HG03060 (cell line): ENCODE results near the gene NOSTRIN.

Experiments
- ATAC-seq: cut with Tn5 transposase; IDR thresholded peaks from one replicate; pipeline ENCODE4 v1.9.1; 2021; ENCODE audit warnings: low read depth, moderate number of reproducible peaks; ENCODE audit not compliant: unreplicated experiment

NOSTRIN gene

DNA sequence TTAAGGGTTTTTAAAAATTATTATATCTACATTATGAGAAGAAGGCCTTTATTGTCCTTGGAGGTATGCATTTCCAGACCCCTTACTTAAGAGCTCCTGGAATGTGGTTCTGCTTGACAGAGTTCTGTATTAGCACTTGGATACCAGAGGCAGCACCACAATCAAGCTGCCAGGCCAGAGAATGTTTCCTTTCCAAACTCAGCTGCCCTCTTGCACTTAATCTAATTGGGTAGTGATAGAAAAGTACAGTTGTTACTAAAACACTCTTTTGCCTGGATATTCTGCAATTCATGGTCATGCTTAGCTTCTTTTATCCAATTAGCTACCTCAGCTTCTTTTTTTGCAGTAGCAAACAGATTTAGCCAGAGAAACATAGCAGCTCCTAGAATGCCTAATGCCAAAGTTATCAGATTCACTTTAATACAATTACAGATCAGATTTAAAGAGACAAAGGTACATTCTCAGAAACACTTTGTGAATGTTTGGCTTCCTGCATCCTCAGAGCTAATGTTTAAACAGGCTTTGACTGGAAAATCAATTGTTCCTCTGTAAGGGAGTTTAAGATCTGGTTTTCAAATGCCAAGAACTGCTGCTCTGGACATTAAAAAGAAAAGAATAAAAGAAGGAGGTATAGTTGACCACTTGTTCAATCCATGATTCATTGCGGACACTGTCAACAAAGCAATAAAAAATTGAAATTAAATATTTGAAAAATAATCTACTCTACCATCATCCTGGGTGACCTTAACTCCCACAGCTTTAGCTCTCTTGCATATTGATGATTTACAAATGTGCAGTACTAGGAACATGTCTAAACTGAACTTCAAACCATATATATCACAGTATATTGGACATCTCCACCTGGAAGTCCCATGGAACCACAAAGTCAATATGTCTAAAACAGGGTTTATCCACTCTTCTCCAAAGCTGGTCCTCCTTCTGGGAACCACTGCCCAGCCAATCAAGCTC is 12.8 kb downstream of the NOSTRIN start:
- no peak for ATAC-seq

DNA sequence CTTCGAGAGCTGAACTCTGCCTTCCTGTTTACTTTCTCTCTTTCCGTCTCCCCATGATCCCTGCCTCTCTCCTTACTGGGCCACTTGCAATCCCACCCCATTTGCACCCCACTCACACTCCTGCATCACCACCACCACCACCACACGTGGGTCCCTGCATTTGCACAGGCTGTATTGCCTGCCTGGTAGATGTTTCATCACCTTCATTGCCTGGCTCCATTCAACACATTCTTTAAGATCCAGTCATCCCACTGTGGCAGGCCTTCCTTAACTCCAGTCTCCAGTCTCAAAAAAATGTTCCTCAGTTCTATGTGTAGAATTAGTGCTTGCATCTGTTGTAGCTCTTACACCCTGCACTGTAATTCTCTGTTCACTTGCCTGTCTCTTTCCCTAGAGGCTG is 13.9 kb downstream of the NOSTRIN start:
- ATAC-seq = no peak

- no peak for ATAC-seq
Measured at GRCh38 chr2:168819050-168819715, 16.7 kb downstream of the NOSTRIN start.

- no peak for ATAC-seq
Measured at GRCh38 chr2:168819829-168820489, 17.5 kb downstream of the NOSTRIN start.

DNA sequence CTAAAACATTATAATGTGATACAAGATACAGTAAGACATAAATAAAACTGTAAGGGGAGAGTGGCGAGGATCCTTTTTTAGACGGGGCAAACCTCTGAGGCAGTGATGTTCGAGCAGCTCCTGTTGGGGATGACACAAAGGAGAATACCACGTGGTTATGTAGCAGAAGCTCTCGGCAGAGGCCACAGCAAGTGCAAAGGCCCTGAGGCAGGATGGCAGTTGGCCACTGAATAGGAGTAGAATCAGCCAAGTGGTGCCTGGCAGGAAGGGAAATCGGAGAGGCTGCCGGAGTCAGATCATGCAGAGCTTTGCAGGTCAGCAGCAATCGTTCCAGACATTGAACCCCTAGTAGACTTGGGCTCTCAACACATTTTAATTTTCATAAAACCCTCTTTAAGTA is 19.1 kb downstream of the NOSTRIN start:
- ATAC-seq = no peak

DNA sequence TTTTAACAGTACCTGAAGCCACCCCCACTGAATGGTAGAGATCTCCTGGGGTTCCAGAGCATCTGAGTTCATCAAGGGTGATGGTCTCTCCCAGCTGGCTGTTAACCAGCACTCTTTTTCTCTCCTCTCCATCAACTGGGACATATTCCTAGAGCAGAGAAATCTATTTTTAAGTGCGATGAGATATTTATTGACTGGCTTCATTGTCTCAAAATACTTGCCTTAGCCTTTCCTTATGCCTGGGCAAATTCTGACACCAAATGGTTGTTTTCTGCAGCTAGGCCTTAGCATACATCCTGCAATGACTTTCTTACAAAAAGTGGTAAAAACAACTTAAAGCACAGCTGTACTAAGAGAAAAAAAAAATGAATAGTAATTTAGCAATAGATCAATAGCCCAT is 19.6 kb downstream of the NOSTRIN start:
- no peak for ATAC-seq

GRCh38 chr2:168825126-168825525 is 22.7 kb downstream of the NOSTRIN start:
- no peak for ATAC-seq

- ATAC-seq = no peak
Measured at GRCh38 chr2:168830958-168831357, 28.5 kb downstream of the NOSTRIN start.

GRCh38 chr2:168831662-168832061 is 29.2 kb downstream of the NOSTRIN start:
- no peak for ATAC-seq

- no peak for ATAC-seq
Measured at GRCh38 chr2:168835969-168836368, 33.5 kb downstream of the NOSTRIN start.

DNA sequence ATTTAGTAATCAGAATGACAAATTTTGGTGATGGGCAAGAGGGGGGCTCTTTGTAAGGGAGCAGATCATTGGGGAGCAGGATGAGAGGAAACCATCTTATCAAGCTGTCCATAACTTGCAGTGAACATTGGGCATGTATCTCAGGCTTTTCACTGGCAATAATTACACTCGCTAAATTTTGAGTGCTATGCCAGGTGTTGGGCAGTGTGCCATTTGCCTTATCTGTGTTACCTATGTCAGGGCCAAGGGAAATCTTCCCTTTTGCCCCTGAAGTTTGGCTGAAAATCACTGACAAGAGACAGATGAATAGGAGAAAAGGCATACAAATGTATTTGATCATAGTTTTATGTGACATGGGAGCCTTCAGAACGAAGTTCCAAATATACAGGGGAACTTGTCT is 39.0 kb downstream of the NOSTRIN start:
- ATAC-seq = no peak

DNA sequence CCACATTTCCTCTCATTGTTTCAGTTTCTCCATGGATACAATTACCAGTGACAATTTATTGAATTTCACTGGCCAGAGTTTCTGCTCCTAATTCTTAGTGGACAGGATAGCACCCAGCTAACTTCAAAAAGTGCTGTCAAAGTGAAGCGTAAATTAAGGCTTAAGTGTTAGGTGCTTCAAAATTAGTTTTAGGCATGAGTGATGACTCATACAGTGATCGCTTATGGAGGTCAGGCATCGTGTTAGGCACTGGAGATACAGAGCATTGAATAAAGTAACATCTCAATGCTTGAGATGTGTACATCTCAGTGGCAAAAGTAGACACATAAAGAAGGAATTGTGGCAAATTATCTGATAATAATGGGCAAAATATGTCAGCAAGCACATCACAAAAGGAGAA is 40.8 kb downstream of the NOSTRIN start:
- no peak for ATAC-seq

DNA sequence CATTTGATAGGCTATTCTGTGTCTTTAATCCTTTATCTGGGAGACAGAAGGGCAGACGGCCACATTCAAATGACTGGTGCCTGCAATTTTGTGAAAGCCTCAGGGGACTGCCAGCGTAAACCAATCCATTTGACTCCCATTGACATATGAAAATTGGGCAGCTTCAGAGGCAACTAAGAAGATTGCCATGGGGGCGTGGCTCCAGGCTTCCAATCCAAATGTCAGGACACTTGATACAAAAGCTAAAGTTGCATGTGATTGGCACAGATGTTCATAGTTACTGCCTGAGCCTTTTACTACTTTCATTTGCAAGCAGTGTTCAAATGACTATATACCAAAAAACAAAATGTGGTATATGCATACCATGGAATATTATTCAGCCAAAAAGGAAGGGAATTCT is 45.8 kb downstream of the NOSTRIN start:
- no peak for ATAC-seq

DNA sequence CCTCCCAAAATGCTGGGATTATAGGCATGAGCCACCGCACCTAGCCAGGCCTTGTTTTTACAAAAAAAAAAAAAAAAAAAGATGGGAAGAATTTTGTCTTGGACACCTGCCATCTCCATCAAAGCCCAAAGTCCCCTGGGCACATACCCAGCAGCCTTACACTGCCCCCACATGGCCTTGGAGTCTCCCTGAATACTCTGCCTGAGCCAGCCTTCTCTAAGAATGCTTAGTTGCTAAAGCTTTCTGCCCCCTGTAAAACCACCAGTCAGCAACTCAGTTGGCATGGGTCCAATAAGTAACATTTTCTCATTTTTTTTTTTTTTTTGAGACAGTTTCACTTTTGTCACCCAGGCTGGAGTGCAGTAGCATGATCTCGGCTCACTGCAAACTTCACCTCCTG is 47.2 kb downstream of the NOSTRIN start:
- no peak for ATAC-seq

- no peak for ATAC-seq
Measured at GRCh38 chr2:168850846-168851245, 48.4 kb downstream of the NOSTRIN start.

DNA sequence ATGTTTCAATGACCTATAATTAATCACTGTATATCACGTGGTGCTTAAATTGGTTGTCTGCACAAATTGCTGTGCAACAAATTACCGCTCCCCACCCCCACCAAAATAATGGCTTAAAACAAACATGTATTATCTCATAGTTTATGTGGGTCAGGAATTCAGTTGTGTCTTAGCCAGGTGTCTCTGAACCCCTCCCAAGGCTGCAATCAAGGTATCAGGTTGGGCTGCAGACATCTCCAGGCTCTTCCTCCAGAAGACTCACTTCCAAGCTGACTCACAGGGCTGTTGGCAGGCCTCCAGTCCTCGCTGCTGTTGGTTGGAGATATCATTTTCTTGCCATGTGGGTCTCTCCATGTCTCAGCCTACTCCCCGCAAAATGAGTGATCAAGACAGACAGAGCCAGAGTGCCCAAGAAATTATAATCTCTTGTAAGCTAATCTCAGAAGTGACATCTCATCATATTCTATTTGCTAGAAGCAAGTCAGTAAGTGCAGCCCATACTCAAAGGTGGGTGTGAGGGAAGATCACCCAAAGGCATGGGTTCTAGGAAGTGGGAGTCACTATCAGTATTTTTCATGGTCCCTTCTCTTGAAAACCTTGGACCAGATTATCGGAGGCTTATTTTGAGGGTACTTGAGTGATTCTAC is 49.4 kb downstream of the NOSTRIN start:
- no peak for ATAC-seq

DNA sequence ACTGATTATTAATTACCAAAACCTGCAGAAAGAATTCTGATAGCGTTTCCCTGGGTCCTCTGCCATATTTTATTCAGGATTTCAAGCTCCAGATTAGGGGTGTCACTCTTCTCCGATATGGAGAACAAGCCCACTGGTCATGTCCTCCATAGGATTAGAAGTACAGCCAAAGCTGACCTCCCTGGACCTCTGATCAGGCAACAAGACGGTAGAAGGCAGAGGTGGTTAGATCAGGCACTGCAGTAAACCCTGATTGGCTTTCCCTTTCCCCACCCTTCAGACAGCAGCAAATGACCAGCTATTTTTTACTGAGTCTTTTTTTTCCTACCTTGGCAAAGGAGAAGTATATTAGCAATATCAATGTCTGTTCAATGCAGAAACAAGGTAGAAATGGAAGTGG is 50.0 kb downstream of the NOSTRIN start:
- no peak for ATAC-seq

- no peak for ATAC-seq
Measured at GRCh38 chr2:168853471-168853870, 51.0 kb downstream of the NOSTRIN start.

DNA sequence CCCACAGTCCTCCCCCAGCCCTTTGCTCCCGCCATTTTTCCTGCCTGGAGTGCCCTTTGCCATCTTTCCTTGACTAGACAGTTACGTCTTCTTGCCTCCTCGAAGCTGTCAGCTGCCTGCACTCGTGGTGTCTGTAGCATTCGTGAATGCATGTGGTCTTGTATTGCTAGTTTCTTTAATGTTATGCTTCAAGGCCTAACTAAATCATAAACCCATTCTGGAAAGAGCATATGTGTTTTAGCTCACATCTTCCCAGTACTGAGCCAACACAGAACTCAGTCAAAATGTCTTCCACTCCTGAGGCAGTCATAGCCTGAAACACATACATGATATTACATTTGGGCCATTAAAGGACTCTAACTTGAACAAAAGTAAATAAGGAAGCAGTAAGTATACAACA is 52.2 kb downstream of the NOSTRIN start:
- no peak for ATAC-seq

GRCh38 chr2:168855601-168856000 is 53.2 kb downstream of the NOSTRIN start:
- no peak for ATAC-seq

DNA sequence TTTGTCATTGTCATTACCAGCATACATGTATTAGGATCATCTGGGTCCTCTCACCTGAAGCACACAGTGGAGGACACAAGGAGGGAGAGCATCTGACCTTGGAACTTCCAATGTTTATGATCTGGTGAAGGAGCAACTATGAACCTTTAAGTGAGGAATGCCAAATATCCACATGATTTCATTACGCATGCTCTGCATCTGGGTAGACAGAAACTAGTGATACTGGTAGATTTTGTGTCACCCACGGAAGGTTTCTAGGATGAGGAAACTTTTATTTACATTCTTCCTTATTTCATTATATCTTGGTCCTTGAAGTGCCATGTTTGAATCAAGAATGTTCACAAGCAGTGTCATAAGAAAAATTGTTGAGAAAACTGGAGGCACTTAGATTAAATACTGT is 55.7 kb downstream of the NOSTRIN start:
- no peak for ATAC-seq
